CD4-positive, alpha-beta T cell (primary cell): ENCODE results near the gene TNS3. TPM values are rescaled to one million over a fixed set of nuclear protein-coding genes. Genes with fewer than 3 reads are reported as not detected.

Source experiments
- ATAC-seq: fragments of 200-7000 bp; cut with Tn5 transposase; one replicate; pipeline ENCODE4 v1.10.0; 2022; ENCODE audit warnings: mild to moderate bottlenecking; ENCODE audit not compliant: poor library complexity
- CTCF ChIA-PET: fragments of 350-600 bp; sonication (Branson Sonifier 250); formaldehyde crosslinking; loops from one replicate; lab custom pipeline; 2021; ENCODE audit warnings: antibody characterized with exemption, inconsistent platforms; lab: Charles Lee
- POLR2A ChIA-PET: fragments of 350-600 bp; sonication (Branson Sonifier 250); formaldehyde crosslinking; loops from one replicate; lab custom pipeline; 2021; ENCODE audit warnings: antibody characterized with exemption, inconsistent platforms; lab: Charles Lee
- DNase-seq, 14 experiments: peaks; one replicate each; pipeline ENCODE4 v3.0.0-alpha.2; 2013 to 2020; ENCODE audit warnings: mixed read lengths in 2 of 14
- H3K27ac ChIP-seq, 2 donors: one replicate each; pipeline versions ENCODE4 v1.5.1 to v1.7.0; 2013; ENCODE audit warnings: low read length in 2 of 2, low read depth in 1 of 2, mild to moderate bottlenecking in 1 of 2
- H3K27me3 ChIP-seq, 2 experiments: 1 replicate in 1 of 2; 2 replicates in 1 of 2; pipeline versions ENCODE4 v1.6.1 to v1.7.0; 2013; ENCODE audit warnings: low read length in 2 of 2, control low read depth in 1 of 2, mild to moderate bottlenecking in 1 of 2, moderate library complexity in 1 of 2; ENCODE audit not compliant: insufficient read depth in 2 of 2, control insufficient read depth in 1 of 2
- H3K36me3 ChIP-seq: one replicate; pipeline ENCODE4 v1.6.1; 2013; ENCODE audit warnings: low read length, control low read depth; ENCODE audit not compliant: insufficient read depth
- H3K4me1 ChIP-seq: one replicate; pipeline ENCODE4 v1.6.1; 2013; ENCODE audit warnings: low read length, control low read depth; ENCODE audit not compliant: insufficient read depth
- H3K4me3 ChIP-seq: one replicate; pipeline ENCODE4 v1.5.1; 2013; ENCODE audit warnings: mild to moderate bottlenecking, low read length, moderate library complexity
- H3K9me3 ChIP-seq, 2 experiments: 1 replicate in 1 of 2; 2 replicates in 1 of 2; pipeline versions ENCODE4 v1.6.1 to v1.7.0; 2013; ENCODE audit warnings: low read length in 2 of 2, mild to moderate bottlenecking in 2 of 2, control low read depth in 1 of 2, moderate library complexity in 1 of 2; ENCODE audit not compliant: control insufficient read depth in 1 of 2, insufficient read depth in 1 of 2
- H3K27ac Mint-ChIP-seq: one replicate; pipeline ENCODE4 v1.8.0; 2020; ENCODE audit warnings: mixed read lengths
- H3K27me3 Mint-ChIP-seq: one replicate; pipeline ENCODE4 v1.8.0; 2021; ENCODE audit warnings: mixed read lengths
- H3K36me3 Mint-ChIP-seq: one replicate; pipeline ENCODE4 v1.8.0; 2021; ENCODE audit warnings: low read depth, mixed read lengths
- H3K4me1 Mint-ChIP-seq: one replicate; pipeline ENCODE4 v1.8.0; 2021; ENCODE audit warnings: low read depth, mixed read lengths
- H3K4me3 Mint-ChIP-seq: one replicate; pipeline ENCODE4 v1.8.0; 2020; ENCODE audit warnings: mild to moderate bottlenecking, mixed read lengths
- H3K9me3 Mint-ChIP-seq: one replicate; pipeline ENCODE4 v1.8.0; 2020; ENCODE audit warnings: mixed read lengths
- intact Hi-C, 2 experiments: fragments of 100-400 bp; cut with DNase I in 1 of 2; cut with micrococcal nuclease in 1 of 2; formaldehyde crosslinking; loops; one replicate each; pipeline versions ENCODE4 v1.15.1 to v1.9.0; 2023 to 2025; cut with DNase I, micrococcal nuclease
- total RNA-seq, 174 experiments: library from RNA in 2 of 174; stranded (reverse) in 2 of 174; gene quantifications; one replicate each; pipeline ENCODE4 v1.2.3 and lab custom pipeline; 2021 to 2026
- TF ChIP-seq, protein P1 (sequence below): fragments of 200-600 bp; IDR thresholded peaks from one replicate; pipeline ENCODE4 v1.8.0; 2022; ENCODE audit warnings: antibody characterized with exemption, mild to moderate bottlenecking

TNS3 gene
- total RNA-seq, 2 experiments from 2014 or later = 0.16 to 0.47 TPM

DNA sequence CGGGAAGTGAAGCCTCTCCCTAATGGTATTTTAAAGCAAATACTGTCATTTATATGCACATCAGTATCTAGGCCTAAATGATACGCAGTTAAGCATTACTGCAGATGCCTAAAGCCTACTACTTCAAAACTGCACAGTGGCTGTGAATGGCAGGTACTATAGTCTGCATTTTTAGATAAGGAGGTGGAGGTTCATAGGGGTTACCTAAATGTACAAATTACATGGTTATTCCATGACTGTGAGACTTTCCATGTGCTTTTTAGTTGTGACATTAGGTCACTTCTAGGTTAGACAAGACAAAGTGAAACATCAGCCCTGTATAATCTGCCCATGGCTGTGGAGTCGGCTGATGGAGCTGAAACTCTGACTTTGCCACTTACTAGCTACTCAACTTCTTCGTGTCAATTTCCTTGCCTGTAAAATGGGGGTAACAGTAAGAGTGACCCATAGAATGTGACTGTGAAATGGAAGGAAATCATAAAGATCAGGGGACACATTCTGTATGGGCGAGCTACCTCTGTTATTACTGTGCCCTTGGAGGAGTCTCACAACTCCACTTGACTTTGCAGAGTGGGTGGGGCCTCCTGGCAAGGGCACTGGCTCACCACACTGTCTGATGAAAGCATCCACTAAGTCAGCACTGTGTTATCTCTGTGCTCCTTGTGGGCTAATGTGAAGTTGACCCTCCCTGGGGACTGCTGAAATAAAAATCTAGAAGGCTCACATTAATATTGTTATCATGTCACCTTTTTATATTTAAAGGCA, 239.4 kb downstream of the TNS3 start:
- CTCF ChIA-PET = no interaction called here
- ATAC-seq (no peak), DNase-seq (no peak)
- Mint-ChIP-seq H3K36me3 (no peaks in the 10 kb centered on the region), H3K27ac (no peak overlapping the region), H3K4me1 (no peaks in the 10 kb centered on the region), H3K27me3 (no peaks in the 10 kb centered on the region), H3K9me3 (no peaks in the 10 kb centered on the region), H3K4me3 (no peak overlapping the region)
- Histone ChIP-seq H3K27ac (no peak overlapping the region), H3K4me3 (no peak overlapping the region), H3K4me1 (no peaks in the 10 kb centered on the region), H3K9me3 (peaks cover 0 to 15% of the 10 kb centered on the region in 2 experiments), H3K27me3 (no peaks in the 10 kb centered on the region), H3K36me3 (no peaks in the 10 kb centered on the region)
- intact Hi-C loops = no loop called here
- POLR2A ChIA-PET = no interaction called here
- TF ChIP-seq, protein P1, sequence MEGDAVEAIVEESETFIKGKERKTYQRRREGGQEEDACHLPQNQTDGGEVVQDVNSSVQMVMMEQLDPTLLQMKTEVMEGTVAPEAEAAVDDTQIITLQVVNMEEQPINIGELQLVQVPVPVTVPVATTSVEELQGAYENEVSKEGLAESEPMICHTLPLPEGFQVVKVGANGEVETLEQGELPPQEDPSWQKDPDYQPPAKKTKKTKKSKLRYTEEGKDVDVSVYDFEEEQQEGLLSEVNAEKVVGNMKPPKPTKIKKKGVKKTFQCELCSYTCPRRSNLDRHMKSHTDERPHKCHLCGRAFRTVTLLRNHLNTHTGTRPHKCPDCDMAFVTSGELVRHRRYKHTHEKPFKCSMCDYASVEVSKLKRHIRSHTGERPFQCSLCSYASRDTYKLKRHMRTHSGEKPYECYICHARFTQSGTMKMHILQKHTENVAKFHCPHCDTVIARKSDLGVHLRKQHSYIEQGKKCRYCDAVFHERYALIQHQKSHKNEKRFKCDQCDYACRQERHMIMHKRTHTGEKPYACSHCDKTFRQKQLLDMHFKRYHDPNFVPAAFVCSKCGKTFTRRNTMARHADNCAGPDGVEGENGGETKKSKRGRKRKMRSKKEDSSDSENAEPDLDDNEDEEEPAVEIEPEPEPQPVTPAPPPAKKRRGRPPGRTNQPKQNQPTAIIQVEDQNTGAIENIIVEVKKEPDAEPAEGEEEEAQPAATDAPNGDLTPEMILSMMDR = no peak

DNA sequence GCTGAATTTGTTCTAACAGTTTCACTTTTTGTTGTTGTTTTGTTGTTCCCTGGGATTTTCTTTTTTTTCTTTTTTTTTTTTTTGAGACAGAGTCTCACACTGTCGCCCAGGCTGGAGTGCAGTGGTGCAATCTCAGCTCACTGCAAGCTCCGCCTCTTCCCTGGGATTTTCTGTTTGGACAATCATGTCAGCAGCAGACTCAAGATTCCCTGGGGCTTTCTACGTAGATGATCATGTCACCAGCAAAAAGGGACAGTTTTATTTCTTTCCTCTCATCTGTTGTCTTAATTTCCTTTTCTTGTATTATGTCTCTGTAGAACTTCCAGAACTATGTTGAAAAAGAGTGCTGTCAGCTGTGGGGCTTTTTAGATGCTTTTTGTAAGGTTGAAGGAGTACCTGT, 241.4 kb downstream of the TNS3 start:
- ChIA-PET POLR2A (no interaction called here), CTCF (no interaction called here)
- Mint-ChIP-seq H3K36me3 (no peaks in the 10 kb centered on the region), H3K4me3 (no peak overlapping the region), H3K27ac (no peak overlapping the region), H3K27me3 (no peaks in the 10 kb centered on the region), H3K4me1 (no peaks in the 10 kb centered on the region), H3K9me3 (no peaks in the 10 kb centered on the region)
- no peaks in the 10 kb centered on the region for H3K27me3 ChIP-seq
- TF ChIP-seq, protein P1 = no peak
- no peak overlapping the region for H3K27ac ChIP-seq
- intact Hi-C loops = no loop called here
- no peak overlapping the region for H3K4me3 ChIP-seq
- H3K36me3 ChIP-seq = no peaks in the 10 kb centered on the region
- ATAC-seq (no peak), DNase-seq (no peak)
- peaks cover 0 to 7% of the 10 kb centered on the region in 2 experiments for H3K9me3 ChIP-seq
- H3K4me1 ChIP-seq = no peaks in the 10 kb centered on the region

DNA sequence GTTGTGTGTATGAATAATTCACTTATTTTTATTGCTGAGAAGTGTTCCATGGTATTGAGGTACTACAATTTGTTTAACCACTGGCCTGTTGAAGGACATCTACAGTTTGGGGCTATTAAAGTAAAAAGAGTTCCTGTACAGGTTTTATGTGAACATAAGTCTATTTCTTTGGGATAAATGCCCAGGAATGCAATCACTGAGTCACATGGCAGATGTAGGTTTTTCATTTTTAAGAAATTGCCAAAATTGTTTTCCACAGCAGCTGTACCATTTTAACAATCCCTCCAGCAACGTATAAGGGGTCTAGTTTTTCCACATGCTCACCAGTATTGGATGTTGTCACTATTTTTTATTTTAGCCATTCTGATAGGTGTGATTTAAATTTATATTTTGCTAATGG, 243.9 kb downstream of the TNS3 start:
- TF ChIP-seq, protein P1 = no peak
- H3K9me3 ChIP-seq = no peaks in the 10 kb centered on the region
- no peaks in the 10 kb centered on the region for H3K36me3 ChIP-seq
- no peak overlapping the region for H3K27ac ChIP-seq
- intact Hi-C loops = no loop called here
- H3K27ac Mint-ChIP-seq = no peak overlapping the region
- H3K36me3 Mint-ChIP-seq = no peaks in the 10 kb centered on the region
- H3K4me1 Mint-ChIP-seq = no peaks in the 10 kb centered on the region
- no peaks in the 10 kb centered on the region for H3K27me3 ChIP-seq
- POLR2A ChIA-PET = no interaction called here
- no peak for ATAC-seq
- H3K4me3 Mint-ChIP-seq = no peak overlapping the region
- CTCF ChIA-PET = no interaction called here
- H3K9me3 Mint-ChIP-seq = no peaks in the 10 kb centered on the region
- no peak for DNase-seq
- no peaks in the 10 kb centered on the region for H3K4me1 ChIP-seq
- no peak overlapping the region for H3K4me3 ChIP-seq
- no peaks in the 10 kb centered on the region for H3K27me3 Mint-ChIP-seq
